GM18499 (cell line): ENCODE measurements around the gene INTS2.
"Not testable (repeated sequence)": the region's sequence is repeated elsewhere in the genome, so short reads cannot be mapped to it uniquely, and the experiment has no call there.

Source experiments
- ATAC-seq: cut with Tn5 transposase; IDR thresholded peaks from one replicate; pipeline ENCODE4 v1.9.1; 2021; ENCODE audit warnings: moderate number of reproducible peaks; ENCODE audit not compliant: insufficient read depth, unreplicated experiment

The INTS2 gene, protein sequence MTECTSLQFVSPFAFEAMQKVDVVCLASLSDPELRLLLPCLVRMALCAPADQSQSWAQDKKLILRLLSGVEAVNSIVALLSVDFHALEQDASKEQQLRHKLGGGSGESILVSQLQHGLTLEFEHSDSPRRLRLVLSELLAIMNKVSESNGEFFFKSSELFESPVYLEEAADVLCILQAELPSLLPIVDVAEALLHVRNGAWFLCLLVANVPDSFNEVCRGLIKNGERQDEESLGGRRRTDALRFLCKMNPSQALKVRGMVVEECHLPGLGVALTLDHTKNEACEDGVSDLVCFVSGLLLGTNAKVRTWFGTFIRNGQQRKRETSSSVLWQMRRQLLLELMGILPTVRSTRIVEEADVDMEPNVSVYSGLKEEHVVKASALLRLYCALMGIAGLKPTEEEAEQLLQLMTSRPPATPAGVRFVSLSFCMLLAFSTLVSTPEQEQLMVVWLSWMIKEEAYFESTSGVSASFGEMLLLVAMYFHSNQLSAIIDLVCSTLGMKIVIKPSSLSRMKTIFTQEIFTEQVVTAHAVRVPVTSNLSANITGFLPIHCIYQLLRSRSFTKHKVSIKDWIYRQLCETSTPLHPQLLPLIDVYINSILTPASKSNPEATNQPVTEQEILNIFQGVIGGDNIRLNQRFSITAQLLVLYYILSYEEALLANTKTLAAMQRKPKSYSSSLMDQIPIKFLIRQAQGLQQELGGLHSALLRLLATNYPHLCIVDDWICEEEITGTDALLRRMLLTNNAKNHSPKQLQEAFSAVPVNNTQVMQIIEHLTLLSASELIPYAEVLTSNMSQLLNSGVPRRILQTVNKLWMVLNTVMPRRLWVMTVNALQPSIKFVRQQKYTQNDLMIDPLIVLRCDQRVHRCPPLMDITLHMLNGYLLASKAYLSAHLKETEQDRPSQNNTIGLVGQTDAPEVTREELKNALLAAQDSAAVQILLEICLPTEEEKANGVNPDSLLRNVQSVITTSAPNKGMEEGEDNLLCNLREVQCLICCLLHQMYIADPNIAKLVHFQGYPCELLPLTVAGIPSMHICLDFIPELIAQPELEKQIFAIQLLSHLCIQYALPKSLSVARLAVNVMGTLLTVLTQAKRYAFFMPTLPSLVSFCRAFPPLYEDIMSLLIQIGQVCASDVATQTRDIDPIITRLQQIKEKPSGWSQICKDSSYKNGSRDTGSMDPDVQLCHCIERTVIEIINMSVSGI

DNA sequence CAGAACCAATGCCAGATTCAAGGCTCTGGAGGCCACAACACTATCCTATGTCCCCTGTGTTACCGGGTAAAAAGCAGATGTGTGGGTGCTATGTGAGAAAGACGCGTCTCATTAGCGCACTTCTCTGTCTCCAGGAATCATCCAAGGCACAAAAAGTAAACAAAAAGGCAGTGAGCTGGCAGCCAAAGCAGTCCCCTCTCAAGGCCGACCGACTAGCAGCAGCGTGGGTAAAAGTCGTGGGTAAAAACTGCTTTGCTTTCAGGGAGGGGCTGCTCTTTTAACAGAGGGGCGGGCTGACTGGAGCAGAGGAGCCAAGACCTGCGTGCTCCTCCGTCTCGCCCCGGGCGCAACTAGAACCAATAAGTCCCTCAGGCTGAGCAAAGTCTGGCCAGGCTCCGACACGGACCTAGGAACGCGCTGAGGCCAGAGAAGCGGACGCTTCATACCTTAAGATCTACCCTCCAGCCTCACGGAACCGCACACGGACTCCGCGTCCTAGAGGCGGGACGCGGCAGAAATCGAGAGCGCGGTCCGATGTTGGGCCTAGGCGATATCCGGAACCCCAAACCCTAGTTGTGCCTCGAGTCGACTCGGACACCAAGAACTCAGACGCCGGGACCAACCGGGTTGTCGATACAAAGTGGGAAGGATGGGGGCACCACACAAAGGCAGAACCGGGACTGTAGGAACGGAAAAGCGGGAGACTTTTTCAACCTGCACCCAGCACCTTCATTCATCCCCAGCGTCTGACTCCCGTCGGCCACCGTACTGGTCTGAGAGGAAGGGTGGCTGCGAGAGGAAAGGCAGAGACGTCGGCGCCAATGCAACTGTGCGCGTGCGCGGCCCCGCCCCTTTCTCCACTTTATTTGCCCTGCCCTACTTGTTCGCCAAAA, at the start of gene INTS2:
Gene INTS2, minus strand, starts transcription at position 775 of the 893 bp plus-strand sequence. CDS start 1,338 bp downstream, outside the sequence.
- no peak for ATAC-seq

DNA sequence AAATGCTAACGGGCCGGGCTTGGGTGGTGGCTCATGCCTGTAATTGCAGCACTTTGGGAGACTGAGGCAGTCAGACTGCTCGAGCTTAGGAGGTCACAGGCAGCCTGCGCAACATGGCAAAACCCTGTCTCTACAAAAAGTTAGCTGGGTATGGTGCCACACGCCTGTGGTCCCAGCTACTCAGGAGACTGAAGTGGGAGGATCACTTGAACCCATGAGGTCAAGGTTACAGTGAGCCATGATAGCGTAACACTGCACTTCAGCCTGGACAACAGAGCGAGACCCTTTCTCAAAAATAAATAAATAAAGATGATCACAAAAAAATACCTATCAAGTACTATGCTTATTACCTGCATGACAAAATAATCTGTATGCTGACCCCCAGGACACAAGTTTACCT, 46.3 kb upstream of the INTS2 start:
- no peak for ATAC-seq

DNA sequence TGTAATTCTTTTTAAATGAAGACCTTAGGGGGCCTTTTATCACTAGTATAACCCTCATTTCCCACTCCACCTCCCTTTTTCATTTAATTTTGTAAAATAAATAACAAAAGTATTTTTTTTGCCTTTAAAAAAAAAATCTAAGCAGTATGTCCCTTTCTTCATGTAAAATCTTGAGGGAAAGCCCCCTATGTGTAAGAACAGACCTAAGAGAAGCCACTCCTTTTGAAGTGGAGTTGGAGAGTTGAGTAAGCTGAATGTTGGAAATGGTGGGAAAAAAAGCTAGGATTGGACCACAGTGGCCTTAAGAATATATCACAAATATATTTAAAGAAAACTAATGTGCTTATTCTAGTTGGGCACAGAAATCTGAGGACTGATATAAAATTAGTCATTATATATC, 44.5 kb upstream of the INTS2 start:
- ATAC-seq = no peak

DNA sequence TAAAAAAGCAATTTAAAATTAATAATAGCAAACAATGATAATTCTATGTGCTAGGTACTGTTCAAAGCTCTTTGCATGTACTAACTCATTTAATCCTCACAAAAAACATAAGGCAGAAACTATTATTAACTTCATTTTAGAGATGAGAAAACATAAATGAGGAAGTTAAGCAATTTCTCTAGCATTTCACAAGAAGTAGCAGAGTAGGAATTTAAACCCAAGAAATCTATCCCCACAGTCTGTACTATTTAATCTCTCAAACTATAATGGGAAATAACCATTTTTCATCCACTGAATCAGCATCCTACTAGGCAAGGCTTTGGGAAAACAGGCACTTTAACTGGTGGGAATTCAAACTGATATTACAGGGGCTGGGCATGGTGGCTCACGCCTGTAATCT, 42.2 kb upstream of the INTS2 start:
- no peak for ATAC-seq

DNA sequence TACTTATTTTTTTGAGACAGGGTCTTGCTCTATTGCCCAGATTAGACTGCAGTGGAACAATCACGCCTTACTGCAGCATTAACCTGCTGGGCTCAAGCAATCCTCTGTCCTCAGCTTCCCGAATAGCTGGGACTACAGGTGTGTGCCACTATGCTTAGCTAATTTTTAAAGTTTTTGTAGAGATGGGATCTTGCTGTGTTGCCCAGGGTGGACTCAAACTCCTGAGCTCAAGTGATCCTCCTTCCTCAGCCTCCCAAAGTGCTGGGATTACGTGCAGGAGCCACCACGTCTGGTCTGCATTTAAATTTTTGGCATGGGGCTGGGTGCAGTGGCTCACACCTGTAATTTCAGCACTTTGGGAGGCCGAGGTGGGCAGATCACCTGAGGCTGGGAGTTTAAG, 41.0 kb upstream of the INTS2 start:
- no peak for ATAC-seq

DNA sequence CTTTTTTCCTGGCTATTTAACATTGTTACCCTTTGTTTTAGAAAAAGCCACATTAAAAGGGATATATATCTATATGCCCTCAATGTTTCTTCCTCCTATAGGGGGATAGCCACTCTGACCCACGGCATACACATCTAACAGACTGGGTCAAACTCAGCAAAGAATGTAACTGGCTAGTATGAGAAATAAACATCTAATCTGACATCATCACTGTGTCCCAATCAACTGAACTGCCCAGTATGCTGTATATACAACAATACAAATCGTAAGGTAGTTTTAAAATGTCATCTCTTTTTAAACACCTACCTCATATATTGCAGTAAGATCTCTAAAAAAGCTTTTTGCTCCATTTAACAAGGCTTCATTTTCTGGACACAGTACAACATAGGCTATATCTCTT, 39.9 kb upstream of the INTS2 start:
- ATAC-seq = no peak

DNA sequence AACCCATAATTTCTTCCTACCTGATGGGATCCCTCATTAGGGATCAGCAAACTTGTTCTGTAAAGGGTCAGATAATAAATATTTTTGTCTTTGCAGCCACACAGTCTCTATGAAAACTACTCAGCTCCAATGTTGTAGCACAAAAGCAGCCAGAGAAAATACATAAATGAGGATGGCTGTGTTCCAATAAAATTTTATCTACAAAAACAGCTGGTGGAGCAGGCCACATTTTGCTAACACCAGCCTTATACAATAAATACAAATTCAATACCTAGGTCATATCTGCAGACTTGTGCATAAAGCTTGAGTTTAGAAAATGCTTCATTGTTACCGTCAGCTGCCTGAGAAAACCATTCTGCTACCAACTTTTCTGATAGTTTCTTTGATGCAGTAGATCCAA, 38.4 kb upstream of the INTS2 start:
- no peak for ATAC-seq

DNA sequence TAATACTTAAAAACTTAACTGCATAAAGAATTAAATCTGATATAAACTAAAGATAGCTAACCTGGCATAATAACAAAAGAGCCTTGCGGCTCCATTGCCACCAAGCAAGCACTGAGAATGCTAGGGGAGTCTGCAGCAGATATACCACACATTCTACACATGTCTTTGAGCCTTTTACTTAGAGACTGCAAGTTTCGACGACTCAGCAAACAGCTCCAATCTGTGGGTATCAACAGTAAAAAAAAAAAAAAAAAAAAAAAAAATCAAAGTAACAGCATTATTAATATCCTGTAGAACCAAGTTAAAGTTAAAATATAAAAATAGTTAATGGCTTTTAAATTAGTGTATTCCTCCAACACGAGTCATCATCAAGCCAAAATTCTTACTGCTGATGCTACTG, 27.8 kb upstream of the INTS2 start:
- ATAC-seq = no peak

DNA sequence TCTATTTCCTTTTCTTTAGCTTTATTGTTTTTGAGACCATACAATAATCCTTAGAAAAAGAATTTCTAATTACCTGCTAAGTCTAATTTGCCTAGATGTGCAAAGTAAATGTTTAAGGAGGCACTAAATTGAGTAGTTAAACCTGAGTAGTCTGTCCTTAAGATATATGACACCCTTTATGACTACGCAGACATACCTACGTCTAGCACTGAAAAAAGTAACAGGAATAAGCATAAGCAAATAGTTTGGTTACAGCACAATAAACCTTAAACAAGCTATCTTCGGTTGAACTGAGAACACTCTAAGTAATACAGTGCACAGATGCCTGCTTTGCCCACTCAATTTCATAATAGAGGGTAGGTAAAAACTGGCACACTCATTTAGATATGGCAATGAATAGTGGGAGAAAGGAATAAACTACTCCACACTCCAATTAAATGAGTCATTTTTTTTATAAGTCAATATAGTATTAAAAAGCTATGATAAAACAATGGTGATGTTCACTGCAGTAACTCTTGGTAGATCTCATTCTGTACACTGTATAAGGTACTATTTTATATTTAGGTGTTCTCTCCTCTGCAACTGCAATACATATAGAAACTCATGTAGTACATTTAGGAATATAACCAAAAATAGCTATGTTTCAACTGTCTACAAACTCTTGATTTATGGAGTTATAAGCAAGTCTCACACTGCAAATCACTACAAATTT, 19.7 kb upstream of the INTS2 start:
- no peak for ATAC-seq

DNA sequence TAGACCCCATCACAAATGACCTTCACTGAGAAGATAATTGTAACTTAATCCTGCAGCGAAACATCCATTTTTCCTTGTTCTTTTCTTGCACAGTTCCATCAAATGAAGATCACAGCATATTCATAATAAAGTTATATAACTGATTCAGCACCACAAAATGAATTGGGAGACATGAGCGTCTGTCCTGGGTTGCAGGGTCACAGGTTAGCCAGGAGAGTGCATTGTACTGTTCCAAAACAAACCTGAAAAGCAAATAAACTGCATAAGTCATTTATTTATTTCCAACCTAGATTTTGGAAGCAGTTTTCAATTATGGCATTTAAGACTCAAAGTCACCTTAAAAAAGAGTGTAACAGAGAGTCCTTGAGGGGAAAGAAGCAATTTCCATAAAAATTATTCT, 18.6 kb upstream of the INTS2 start:
- no peak for ATAC-seq

DNA sequence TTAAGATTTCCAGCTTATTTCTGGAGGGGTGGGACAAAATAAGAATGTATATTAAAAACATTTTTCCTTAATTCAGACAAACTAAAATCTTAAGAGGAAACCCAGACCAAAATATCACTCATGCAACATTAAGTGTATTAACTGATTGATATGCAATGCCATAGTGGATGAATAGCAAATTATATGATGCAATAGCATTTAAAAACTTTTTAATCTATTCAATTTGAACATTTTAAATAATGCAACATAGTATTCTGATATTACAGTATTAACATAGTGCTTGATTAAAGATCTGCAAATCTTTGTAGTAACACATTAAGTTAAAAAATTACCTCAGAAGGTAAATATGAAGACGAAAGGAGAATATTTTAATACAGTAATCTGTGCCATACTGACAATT, 15.3 kb upstream of the INTS2 start:
- no peak for ATAC-seq

DNA sequence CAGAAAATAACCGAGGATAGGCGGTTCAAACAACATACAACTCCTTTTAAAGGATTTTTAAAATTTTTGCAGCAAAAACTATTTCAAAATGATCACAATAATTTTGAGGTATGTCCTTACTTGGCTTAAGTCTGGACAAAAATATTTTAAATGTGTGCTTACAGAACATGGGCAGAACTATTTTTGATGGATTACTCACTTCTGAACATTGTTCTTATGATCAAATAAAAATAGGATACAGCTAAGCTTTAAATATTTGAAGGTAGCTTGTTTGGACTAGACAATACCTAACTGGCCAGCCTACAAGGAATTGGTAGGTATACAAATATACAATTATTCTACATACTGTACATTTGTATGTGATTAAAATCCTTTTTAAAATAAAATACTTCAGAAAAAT, 14.3 kb upstream of the INTS2 start:
- no peak for ATAC-seq

DNA sequence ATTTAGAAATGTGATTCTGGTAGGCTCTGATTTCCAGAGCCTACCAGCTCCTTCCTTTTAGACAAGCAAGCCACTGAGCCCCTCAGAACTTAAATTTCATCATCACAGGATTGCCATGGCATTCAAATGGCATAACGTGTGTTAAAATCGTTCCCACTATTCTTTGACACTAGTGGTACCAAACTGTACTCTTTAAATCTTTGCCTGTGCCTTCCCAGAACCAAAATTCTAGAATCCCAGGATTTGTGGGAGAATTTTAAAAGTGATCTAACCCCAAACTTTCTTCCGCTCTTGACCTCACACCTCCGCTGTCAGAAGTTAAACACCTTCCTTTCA, 287 bp upstream of the INTS2 start:
- no peak for ATAC-seq

DNA sequence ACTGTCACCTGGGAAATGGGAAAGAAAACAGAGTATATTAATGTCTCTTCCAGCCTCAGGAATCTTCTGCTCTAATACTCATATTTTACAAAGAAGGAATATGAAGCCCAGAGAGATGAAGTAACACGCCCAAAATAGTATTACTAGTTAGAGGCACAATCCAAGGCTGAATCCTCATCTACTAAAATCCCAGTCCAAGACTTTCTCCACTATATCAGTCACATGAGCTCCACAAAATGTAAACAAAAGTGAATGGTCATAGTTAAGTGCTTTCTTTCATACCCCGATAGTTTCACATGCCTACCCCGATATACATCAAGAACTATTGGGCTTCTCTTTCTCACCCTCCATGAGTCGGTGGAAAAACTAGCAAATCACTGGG, 965 bp downstream of the INTS2 start:
- ATAC-seq = no peak

DNA sequence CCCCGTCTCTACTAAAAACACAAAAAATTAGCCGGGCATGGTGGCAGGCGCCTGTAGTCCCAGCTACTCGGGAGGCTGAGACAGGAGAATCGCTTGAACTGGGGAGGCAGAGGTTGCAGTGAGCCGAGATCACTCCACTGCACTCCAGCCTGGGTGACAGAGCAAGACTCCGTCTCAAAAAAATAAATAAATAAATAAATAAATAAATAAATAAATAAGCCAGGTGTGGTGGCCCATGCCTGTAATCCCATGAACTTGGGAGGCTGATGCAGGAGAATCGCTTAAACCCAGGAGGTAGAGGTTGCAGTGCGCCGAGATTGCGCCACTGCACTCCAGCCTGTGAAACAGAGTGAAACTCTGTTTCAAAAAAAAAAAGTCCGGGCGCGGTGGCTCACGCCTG, 12.6 kb downstream of the INTS2 start:
- ATAC-seq = not testable (repeated sequence)

DNA sequence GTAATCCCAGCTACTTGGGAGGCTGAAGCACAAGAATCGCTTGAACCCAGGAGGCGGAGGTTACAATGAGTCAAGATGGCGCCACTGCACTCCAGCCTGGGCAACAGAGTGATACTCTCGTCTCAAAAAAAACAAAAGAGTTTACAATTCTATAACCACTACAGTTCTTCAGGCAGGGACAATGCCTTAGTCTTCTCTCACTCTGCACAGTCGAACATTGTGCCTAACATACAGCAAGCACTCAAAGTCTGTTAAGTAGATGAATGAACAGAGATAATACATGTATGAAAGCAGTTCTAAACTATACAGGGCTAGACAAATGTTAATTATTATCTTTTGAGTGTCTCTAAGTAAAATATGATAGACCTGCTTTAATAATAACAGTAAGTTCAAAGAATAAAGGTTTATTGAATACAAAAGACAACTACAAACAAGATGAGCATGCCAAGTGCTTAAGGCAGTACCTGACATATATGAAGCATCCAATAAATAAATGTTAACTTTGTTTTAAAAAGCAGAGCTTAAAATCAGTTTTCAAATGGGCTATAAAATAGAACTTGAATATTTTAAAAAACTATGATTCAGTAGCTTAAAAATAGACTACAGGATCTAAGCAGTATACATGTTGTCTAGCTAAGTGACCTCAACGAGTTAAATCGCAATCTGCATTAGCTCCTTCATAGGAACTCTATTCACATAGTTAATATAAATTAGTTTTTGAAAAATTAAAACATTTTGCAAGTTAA, 19.3 kb downstream of the INTS2 start:
- ATAC-seq = no peak

DNA sequence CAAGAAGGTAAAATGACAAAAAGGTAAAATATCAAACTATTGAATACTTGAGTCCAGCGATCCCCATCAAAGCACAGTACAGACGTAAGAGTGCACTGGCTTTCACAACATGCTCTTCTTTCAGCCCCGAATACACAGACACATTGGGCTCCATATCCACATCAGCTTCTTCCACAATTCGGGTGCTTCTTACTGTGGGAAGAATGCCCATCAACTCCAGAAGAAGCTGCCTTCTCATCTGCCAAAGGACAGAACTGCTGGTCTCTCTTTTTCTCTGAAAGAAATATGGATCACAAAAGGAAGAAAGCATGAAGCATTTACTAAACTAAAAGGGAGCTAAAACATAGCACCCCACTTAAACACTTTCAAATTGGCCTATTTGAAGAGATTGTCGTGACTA, 20.4 kb downstream of the INTS2 start:
- ATAC-seq = no peak

DNA sequence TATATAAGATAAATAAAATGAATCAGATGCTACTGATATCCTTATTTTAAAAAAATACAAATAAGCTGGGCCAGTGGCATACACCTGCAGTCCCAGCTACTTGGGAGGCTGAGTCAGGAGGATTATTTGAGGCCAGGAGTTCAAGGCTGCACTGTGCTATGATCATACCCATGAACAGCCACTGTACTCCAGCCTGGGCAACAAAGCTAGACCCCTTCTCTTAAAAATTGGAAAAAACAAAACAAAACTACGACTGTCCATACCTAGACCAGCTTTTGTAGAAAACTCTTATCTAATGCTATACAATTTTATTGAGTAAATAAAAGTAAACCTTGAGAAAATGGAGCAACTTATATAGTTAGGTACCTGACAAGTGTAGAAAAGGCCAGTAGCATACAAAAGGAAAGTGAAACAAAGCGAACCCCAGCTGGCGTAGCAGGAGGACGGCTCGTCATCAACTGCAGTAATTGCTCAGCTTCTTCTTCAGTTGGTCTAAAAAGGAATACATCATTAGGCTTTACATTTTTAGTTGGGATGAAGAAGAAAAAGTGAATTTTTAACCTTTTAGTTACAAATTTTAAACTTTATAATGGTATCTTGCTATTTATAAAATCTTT, 23.6 kb downstream of the INTS2 start:
- peak; percentile 55 for ATAC-seq
